HG03520 (cell line): Measurements from ENCODE around the gene KIF21A.

Source experiments
- ATAC-seq: cut with Tn5 transposase; IDR thresholded peaks from one replicate; pipeline ENCODE4 v1.9.1; 2021; ENCODE audit warnings: mild to moderate bottlenecking, moderate library complexity; ENCODE audit not compliant: unreplicated experiment

Gene KIF21A

DNA sequence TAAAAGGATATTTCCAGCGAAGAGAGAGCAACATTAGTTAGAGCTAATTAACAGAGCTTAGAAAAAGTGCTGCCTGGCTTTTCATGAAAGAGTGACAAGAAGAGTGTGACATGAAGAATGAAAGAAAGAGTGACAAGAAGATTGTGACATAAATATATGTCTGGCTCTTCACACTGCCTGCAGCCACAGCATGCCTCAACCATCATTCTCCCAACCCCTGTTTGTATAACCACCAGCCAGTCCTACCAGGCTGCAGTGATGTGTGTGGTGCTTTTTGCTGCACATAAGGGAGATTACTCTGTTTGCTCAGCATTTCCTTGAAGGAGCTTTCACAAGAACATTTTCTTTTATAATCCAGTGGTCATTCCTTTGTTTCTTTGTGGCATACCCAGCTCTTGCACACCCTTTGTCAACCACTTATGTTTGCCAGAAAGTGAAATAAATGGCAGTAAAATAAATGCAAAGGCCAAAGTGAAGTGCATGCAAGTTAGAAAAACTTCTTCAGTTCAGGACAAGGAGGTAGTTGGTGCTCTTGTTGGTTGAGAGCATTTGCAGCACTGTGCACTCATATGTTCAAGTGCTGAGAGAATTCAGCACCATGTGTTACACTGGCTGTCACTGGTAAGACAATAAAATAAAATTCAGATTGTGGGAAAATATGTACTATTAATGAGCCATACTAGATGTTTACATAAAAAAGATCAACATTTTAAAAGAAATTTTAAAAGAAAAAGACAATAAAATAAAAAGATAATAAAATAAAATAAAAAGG is 50.6 kb downstream of the KIF21A start:
- no peak for ATAC-seq

DNA sequence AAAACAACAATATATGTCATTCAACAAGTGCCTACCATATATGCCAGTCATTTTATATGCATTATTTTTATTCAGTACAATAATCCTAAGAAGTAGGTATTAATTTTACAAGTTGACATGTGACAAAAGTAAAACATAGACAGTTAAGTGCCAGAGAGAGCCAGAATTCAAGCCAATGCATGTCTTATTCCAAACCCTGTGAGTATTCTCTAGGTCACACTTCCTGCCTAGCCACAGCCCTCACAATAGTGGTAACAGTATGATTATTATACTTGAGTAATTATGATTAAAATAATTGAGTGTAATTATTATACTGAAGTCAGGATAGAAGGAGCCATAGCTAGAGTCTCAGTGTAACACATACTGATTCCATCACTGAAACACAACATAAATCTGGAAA is 52.2 kb downstream of the KIF21A start:
- no peak for ATAC-seq

DNA sequence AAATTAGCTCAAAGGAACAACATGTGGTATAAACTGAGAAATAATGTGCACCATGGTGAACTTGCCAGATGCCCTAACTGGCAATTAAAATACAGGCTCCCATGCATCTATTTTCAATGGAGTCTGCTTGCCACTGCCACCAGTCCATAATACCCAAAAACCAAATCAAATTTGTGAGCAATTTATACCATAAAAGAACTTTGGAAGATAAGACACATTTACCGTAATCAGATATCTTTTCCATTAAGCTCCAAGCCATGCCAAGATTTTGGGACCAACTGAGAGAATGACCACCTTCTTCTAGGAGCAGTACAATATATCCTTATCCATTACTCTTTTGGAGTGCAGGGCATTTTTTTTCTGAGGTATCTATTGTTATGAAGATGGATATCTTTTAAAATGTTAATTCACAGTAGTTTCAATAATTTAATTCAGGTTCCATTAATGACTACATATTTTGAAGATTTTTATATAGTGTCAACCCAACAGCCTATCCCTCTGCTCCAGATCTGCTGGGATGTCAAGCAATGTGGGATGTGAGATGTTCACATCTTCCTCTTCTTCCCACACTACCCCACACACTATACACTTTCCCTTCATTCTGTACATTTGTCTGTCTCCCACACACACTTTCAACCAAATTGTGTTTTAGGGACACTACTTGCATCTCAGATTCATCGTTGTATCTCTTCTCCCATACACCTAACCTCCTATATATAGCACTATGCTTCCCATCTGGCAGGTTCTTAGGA is 53.3 kb downstream of the KIF21A start:
- ATAC-seq = no peak

DNA sequence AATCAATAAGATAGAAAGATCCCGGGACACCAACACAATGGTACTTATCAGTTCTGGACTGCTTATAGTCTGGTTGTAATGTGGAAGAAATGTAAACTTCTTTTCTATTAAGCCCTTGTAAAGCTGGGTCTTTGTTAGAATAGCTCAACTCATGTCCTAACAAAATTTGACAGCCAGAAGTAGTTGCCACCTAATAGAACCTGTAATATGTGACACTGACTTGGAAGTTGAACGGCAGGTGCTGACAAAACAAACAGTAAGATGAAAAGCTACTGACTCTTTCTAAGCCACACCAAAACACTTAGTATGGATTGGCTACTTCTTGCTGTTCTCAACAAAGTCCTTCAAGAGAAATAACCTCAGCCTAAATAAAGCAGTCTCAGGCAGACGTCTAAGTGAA is 56.6 kb downstream of the KIF21A start:
- ATAC-seq = no peak

DNA sequence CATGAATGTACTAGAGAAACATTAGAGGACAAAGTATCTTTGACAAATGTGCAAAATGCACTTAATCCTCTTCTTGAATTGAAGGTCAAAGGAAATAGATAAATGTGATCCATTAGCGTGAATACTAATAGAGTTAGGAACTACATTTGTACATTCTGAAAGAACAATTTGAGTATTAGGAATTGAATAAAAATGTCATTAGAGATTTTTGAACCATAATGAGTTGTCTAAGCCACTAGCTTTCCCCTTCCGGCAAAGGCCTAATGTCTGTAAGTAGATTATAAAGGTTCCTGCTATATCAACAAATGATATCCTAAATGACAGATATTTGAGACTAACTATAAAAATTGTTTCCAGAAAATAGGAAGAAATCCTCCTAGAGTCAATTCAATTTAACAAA is 59.8 kb downstream of the KIF21A start:
- ATAC-seq = no peak

DNA sequence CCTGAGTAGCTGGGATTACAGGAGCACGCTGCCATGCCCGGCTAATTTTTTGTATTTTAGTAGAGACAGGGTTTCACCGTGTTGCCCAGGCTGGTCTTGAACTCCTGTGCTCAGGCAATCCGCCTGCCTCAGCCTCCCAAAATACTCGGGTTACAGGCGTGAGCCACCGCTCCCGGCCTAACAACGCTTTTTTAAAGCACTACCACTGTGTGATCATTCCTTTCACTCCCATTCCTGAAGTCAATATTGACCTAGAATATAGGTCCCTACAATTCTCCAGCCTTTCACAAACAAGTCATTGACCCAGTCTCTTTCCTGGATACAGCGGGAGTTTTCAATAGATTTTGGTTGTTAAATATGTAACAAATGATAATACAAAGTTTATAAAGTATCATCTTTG is 62.8 kb downstream of the KIF21A start:
- no peak for ATAC-seq

DNA sequence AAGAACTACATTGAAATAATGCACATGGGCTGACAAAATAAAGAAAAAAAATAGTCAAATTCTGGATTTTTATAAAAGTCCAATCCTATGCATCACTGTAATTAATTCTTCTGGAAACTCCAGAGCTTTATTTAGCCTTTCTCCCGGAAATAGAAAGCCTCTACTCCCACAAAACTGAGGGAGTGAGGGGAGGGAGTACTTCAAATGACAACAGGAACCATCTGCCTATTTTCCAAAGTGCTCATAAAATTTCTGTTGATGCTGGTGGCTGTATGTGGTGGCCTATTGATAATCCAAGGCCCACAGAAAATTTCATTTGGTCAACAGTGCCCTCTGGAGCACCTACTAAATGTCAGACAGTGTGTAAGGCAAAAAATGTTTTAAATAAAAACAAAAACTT is 64.6 kb downstream of the KIF21A start:
- no peak for ATAC-seq

DNA sequence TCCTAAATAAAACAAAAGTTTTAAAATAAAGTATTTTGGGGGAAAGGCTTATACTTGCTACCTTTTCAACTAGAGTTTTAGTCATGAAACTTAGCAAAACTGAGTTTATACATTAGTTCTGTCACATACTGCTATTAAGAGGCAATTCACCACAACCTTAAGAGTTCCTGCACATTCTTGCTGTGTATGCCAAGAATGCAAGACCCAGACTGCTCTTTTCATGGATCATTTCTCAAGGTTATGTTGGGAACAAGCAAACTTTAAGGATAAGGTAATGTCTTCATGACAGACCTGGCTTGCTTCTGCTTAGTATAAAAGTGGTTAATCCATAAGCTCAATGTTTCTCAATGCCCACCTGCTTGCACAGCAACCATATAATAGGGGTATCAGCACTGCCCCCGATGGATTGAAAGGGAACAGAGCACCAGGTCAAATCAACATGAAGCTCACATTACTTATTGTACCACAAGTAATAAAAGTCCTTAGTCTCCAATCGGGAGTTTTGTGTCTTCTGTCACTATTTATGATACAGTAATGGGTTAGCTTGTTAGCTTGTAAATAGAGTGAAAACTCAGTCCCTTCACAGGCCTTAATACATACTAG is 67.6 kb downstream of the KIF21A start:
- ATAC-seq = no peak

DNA sequence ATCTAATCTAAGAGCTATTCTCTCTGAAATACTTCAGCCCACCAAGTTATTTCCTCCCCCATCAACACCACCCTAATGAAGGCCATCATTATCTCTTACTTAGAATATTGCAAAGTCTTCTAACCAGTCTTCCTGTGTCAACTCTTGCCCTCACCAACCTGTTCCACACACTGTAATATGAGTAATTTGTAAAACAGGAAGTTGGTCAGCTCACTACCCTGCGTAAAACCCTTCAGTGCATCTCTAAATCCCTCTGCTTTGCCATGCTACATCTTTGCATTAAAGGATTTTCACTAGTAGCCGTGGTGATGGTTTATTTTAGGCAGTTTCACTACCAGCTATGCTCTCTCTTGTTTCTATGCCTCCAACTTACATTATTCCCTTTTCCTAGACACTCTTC is 70.0 kb downstream of the KIF21A start:
- ATAC-seq = peak; percentile 85

DNA sequence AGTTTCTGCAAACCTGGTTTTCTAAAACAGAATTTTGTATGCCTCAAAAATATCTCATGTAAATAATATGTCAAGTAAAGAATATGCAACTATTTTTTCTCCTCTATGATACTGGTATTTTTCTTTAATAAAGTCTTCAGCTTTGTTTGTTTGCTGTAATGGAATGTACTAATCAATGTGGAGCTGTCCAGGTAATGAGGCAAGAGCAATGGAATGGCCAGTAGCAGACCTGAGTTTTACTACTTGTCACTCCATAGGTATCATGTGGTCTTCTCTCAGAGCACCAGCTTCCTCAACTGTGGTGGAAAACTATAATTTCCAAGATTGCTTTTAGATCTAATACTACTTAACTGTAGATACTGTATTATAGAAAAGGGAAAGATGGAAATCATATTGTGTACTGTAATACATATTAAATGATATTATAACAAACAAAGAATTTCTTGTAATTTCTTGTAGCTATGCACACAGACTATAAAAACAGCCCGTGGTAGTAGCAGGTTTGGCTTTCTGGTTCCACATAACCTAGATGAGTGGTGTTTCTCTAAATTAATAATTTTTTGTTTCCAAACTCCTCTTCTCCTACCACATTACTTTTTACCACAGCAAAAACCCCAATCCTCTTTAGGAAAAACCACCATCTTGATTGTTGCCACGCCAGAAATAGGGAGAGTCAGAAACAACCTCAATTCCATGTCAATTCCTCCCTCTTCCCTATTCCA is 70.6 kb downstream of the KIF21A start:
- no peak for ATAC-seq

DNA sequence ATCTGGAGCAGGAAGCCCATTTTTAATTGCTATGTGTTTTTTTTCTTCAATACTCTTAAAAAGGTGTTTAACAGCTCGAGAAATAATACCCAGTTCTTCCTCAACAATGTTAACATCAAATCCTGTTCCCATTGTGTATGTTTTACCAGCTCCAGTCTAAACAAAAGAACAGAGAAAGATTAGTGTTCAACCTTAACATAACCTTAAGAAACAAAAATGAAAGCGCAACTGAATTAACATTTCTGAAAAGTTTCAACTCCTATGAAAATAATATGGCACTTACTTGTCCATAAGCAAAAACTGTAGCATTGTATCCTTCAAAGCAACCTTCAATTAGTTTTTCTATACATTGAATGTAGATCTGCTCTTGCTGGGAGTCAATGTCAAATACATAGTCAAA is 73.2 kb downstream of the KIF21A start:
- ATAC-seq = no peak

DNA sequence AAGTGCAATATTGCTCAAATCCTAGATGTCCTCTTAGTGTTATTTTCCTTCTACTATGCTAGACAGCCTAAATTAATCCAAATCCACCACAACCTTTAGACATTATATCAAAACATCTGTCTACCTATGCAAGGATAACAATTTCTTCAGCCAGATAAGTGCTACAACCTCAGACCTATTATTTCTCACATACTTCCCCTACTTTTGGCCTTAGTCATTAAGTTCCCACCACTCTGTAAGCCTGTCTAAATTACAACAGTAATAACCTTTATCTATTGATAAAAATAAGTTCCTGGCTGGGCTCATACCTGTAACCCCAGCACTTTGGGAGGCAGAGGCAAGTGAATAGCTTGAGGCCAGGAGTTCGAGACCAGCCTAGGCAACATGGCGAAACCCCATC is 74.0 kb downstream of the KIF21A start:
- ATAC-seq = no peak

DNA sequence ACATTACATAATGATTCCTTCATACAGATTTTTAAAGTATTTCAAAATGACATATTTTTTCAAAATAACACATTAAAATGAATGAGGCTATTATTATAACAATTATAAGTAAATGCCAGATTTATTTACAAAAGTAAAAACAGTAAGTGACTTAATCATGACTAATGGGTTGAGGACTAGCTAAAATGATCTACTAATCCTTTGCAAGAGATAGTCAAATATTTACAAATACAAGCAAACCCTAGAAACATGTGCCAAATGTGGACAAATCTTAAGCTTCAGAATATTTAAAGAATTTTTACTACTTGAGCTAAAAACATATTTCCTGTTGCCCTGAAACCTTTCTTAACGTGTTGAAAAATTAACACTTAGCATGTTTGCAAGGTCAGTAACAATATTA is 74.8 kb downstream of the KIF21A start:
- no peak for ATAC-seq

DNA sequence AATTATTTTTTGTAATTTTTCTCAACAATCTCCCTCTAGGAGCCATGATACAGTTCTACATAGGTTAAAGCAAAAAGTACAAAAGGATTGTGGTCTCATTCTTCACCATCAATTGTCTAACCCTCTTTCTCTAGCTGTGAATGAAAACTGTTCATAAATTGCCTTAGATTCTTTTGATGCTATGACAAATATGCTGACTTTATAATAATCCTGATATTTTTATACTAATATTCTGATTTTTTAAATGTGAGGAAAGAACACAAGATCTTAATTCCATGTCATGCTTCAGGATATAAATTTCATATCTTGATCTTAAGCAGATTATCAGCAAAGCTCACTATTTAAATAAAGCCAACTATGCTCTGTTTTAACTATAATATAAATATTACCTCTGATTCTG is 75.4 kb downstream of the KIF21A start:
- no peak for ATAC-seq

DNA sequence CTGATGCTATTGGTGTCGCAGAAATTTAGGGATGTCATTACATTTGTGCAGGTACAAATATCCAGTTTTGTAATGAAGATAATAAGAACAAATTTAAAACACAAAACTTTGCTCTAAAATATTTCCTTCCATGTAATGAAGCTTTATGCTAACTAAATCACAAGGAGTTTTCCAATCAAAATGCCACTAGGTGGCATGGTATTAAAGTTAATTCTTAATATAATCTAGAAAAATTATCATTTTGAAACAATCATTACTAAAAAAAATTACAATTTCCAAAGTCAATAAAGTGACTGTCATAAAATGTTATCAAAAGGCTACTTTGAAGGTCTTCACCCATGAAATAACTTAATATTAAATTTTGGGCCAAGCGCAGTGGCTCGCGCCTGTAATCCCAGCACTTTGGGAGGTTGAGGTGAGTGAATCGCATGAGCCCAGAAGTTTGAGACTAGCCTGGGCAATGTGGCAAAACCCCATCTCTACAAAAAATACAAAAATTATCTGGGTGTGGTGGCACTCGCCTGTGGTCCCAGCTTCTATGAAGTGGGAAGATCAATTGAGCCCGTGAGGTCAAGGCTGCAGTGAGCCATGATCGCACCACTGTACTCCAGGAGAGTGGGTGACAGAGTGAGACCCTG is 77.4 kb downstream of the KIF21A start:
- no peak for ATAC-seq

DNA sequence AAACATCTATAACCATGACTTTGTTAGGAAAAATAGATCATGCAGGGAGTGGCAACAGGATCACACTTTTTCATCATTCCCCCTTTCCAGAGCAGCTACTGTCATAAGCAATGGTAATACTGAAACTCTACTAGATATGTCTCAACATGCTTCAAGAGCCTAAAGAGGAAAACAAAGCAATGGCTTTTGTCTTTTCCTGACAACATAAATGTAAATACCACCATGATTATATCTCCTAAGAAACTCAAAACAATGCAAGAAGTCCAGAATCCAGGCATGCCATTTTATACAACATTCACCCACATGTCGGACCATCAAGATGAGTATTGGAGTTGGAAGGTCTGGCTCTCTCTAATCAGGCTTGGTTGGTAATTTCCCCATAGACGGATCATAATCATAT is 78.7 kb downstream of the KIF21A start:
- ATAC-seq = no peak

DNA sequence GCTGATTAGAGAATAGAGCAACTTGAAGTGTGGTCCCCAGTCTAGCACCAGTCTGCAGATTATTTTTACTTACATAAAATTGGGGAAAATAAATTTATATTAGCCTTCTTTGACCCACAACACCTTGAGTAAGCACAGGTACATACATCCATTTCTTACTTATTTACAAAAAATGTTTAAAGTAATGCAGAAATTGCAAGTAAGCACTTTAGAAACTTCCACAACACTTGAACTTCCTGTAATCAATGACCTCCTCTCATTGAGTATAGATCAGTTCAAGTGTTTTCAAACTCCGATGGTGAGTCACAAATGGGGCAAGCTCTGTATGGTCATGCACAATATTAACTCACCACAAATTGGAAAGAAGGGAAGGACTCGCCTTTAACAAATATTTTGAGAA is 83.3 kb downstream of the KIF21A start:
- no peak for ATAC-seq

DNA sequence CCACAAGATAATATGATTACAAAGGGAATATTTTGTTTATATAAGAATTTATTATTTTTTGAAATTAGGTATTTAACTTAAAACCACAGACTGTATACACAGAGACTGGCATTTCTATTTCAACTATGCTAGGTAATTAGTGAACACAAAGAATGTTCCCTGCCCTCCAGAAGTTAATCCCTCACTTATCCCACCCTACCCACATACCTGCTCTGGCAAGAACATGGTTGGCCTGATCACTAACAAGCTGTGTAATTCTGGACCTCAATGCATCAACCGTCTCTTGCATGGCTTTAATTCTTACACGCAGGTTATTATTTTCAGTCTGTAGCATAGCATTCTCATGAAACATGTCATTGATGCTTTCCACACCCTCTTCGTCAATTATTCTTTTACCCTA is 85.9 kb downstream of the KIF21A start:
- ATAC-seq = no peak

DNA sequence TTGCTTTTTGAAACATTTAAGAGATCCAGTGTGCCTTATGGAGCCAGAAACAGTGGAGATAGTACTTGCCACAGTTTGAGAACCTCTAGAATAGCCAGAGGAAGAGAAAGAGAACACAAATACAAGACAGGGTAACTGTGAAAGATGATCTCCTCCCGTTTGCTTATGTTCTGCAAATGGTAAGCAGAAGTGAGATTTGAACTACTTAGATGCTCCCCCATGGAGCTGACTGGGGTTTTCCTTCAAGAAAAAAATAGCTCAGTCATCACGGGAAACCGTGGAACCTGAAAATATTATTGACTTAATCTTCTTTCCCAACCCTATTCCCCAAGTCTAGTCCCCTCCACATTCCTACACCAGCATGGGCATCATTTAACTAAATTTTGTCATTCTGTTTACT is 87.1 kb downstream of the KIF21A start:
- ATAC-seq = no peak

DNA sequence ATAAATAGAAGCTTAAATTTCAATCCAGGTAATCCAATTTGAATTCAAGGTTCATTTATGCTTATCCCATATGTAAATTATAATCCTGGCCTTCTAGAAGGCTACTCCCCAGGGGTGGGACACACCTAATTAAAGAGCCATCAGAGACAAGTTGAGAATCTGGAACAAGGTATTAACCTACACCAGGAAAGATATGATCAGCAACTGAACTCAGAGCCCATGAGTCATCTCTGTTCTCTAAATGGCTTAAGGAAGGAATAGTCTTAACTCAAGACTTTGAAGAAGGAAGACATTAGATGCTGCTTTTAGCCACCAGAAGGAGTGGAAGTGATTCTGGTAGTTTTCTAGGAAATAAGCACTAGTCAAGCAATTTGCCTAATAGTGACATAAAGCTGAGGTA is 88.0 kb downstream of the KIF21A start:
- no peak for ATAC-seq

DNA sequence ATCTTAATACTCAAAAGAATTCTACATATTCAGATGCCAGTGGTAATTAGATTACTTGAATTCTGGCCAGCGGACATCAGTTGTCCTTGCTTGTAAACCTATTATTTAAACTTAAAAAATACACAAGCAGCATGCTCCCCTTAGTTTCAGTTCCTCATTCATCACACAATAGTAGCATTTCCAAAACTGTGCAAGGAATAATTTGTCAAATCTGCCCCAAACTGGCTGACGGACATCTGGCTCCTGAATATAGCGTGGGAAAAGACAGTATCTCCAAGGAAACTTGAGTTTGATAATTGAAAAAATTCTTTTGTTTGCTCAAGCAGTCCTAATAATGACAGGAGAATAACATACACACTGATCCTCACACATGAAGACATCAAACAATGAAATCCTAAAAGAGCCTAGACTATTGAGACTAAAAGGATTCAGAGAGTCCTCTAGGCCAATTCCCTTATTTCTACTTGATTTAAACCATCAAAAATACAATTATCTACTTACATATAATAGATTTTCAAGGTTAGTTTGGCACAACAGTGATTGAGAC is 90.4 kb downstream of the KIF21A start:
- ATAC-seq = no peak
